ENCODE measurements around the gene FBXW10B. TPM values are rescaled to one million over a fixed set of nuclear protein-coding genes. Genes with fewer than 3 reads are reported as not detected.
"Not testable (repeated sequence)": the region's sequence is repeated elsewhere in the genome, so short reads cannot be mapped to it uniquely, and the experiment has no call there.

Gene FBXW10B
- total RNA-seq, 4 donors from 2014 or later, result 2.8 to 4.0 (median 3.6) TPM

- H3K27me3 ChIP-seq, result no peaks in the 10 kb centered on the region
- no peak for DNase-seq (ENCODE audit: low spot score in 2 of 2)
- H3K4me1 ChIP-seq, result peaks cover 37% of the 10 kb centered on the region
- no peaks in the 10 kb centered on the region for H3K9me3 ChIP-seq
- no peak overlapping the region for H3K4me3 ChIP-seq
- TF ChIP-seq POLR2AphosphoS5 (IDR thresholded peaks at IDR 0.05) (no peak), EP300 (IDR thresholded peaks at IDR 0.05) (no peak), POLR2A (IDR thresholded peaks at IDR 0.05) (no peak), CTCF (IDR thresholded peaks at IDR 0.05) (no peak)
- H3K27ac ChIP-seq, result no peak overlapping the region
- H3K36me3 ChIP-seq, result no peaks in the 10 kb centered on the region
- 69% methylated on average over 6 of the region's 6 CpGs for WGBS
These were observed 33.5 kb upstream of the FBXW10B start for GRCh38 chr17:15652960-15653359.

GRCh38 chr17:15651583-15652110 lies 32.1 kb upstream of the FBXW10B start:
- H3K27ac ChIP-seq, result peak overlapping the region; percentile 68
- H3K27me3 ChIP-seq, result no peaks in the 10 kb centered on the region
- DNase-seq (ENCODE audit: low spot score in 2 of 2), result peak; percentile 95
- no peaks in the 10 kb centered on the region for H3K9me3 ChIP-seq
- peak overlapping the region; percentile 47 for H3K4me3 ChIP-seq
- WGBS, result 9% methylated on average over 7 of the region's 8 CpGs
- no peak for TF ChIP-seq POLR2A (IDR thresholded peaks at IDR 0.05)
- TF ChIP-seq CTCF (IDR thresholded peaks at IDR 0.05), result no peak
- peak in 2 of 3 donors; percentile 62 to 83 for TF ChIP-seq POLR2AphosphoS5 (IDR thresholded peaks at IDR 0.05)
- no peak for TF ChIP-seq EP300 (IDR thresholded peaks at IDR 0.05)
- no peaks in the 10 kb centered on the region for H3K36me3 ChIP-seq
- peaks cover 42% of the 10 kb centered on the region for H3K4me1 ChIP-seq

- DNase-seq (ENCODE audit: low spot score in 2 of 2), result no peak
- no peaks in the 10 kb centered on the region for H3K36me3 ChIP-seq
- no peak for TF ChIP-seq CTCF (IDR thresholded peaks at IDR 0.05)
- no peak for TF ChIP-seq POLR2A (IDR thresholded peaks at IDR 0.05)
- TF ChIP-seq EP300 (IDR thresholded peaks at IDR 0.05), result no peak
- TF ChIP-seq POLR2AphosphoS5 (IDR thresholded peaks at IDR 0.05), result no peak
- H3K27me3 ChIP-seq, result no peaks in the 10 kb centered on the region
- 17% methylated on average over 11 of the region's 14 CpGs for WGBS
- H3K4me1 ChIP-seq, result peaks cover 45% of the 10 kb centered on the region
- peak overlapping the region; percentile 47 for H3K4me3 ChIP-seq
- H3K9me3 ChIP-seq, result no peaks in the 10 kb centered on the region
- peak overlapping the region; percentile 68 for H3K27ac ChIP-seq
These were observed 31.5 kb upstream of the FBXW10B start for GRCh38 chr17:15650741-15651582.

GRCh38 chr17:15649861-15650421 lies 30.4 kb upstream of the FBXW10B start:
- Histone ChIP-seq H3K4me3 (peak overlapping the region; percentile 47), H3K36me3 (no peaks in the 10 kb centered on the region), H3K9me3 (no peaks in the 10 kb centered on the region), H3K27me3 (no peaks in the 10 kb centered on the region), H3K4me1 (peaks cover 55% of the 10 kb centered on the region), H3K27ac (peak overlapping the region; percentile 68)
- peak in 1 of 2 donors; percentile 78 for DNase-seq (ENCODE audit: low spot score in 2 of 2)
- 9% methylated on average over 6 of the region's 6 CpGs for WGBS
- TF ChIP-seq CTCF (IDR thresholded peaks at IDR 0.05) (no peak), POLR2AphosphoS5 (IDR thresholded peaks at IDR 0.05) (peak in 1 of 3 donors; percentile 60)

- no peaks in the 10 kb centered on the region for H3K27me3 ChIP-seq
- TF ChIP-seq POLR2A (IDR thresholded peaks at IDR 0.05), result no peak
- no peak for TF ChIP-seq POLR2AphosphoS5 (IDR thresholded peaks at IDR 0.05)
- no peak for TF ChIP-seq CTCF (IDR thresholded peaks at IDR 0.05)
- no peak for TF ChIP-seq EP300 (IDR thresholded peaks at IDR 0.05)
- no peak overlapping the region for H3K4me3 ChIP-seq
- no peak for DNase-seq (ENCODE audit: low spot score in 2 of 2)
- 69% methylated on average over 4 of the region's 5 CpGs for WGBS
- peaks cover 64% of the 10 kb centered on the region for H3K4me1 ChIP-seq
- no peaks in the 10 kb centered on the region for H3K9me3 ChIP-seq
- no peaks in the 10 kb centered on the region for H3K36me3 ChIP-seq
- peak overlapping the region; percentile 68 for H3K27ac ChIP-seq
These were observed 28.9 kb upstream of the FBXW10B start for GRCh38 chr17:15648386-15648785.

GRCh38 chr17:15645942-15646312 lies 26.4 kb upstream of the FBXW10B start:
- not testable (repeated sequence) for H3K36me3 ChIP-seq; H3K9me3 ChIP-seq; H3K27me3 ChIP-seq; DNase-seq (ENCODE audit: low spot score in 2 of 2)
- peaks cover 56% of the 10 kb centered on the region for H3K4me1 ChIP-seq
- peak overlapping the region; percentile 16 for H3K4me3 ChIP-seq
- peak overlapping the region; percentile 89 for H3K27ac ChIP-seq
- 19% methylated on average over 4 of the region's 5 CpGs for WGBS

GRCh38 chr17:15645099-15645941 lies 25.8 kb upstream of the FBXW10B start:
- H3K27me3 ChIP-seq; H3K36me3 ChIP-seq; H3K9me3 ChIP-seq; DNase-seq (ENCODE audit: low spot score in 2 of 2): not testable (repeated sequence)
- H3K4me3 ChIP-seq, result peak overlapping the region; percentile 16
- WGBS, result 27% methylated on average over 10 of the region's 10 CpGs
- peak overlapping the region; percentile 89 for H3K27ac ChIP-seq
- peaks cover 50% of the 10 kb centered on the region for H3K4me1 ChIP-seq

Data from suprapubic skin (tissue), 4 donors.